Vagina (tissue), 2 donors: ENCODE measurements around the gene ARHGAP23. TPM values are rescaled to one million over a fixed set of nuclear protein-coding genes. Genes with fewer than 3 reads are reported as not detected.

Source experiments
- DNase-seq, 2 donors: peaks; one replicate each; pipeline ENCODE4 v3.0.0-alpha.2; 2017; ENCODE audit errors: extremely low spot score in 2 of 2
- H3K27ac ChIP-seq: fragments of 200-600 bp; sonication (generic); one replicate; pipeline ENCODE4 v1.5.1; 2019
- H3K27me3 ChIP-seq: fragments of 200-600 bp; sonication (generic); one replicate; pipeline ENCODE4 v1.5.1; 2019
- H3K36me3 ChIP-seq, 2 donors: fragments of 200-600 bp; sonication (generic); one replicate each; pipeline ENCODE4 v1.5.1; 2017 to 2019
- H3K4me1 ChIP-seq: fragments of 200-600 bp; sonication (generic); one replicate; pipeline ENCODE4 v1.5.1; 2019
- H3K4me3 ChIP-seq, 2 donors: fragments of 200-600 bp; sonication (generic); 1 replicate in 1 of 2; 2 replicates in 1 of 2; pipeline ENCODE4 v1.5.1; 2016 to 2019
- H3K9me3 ChIP-seq: fragments of 200-600 bp; sonication (generic); one replicate; pipeline ENCODE4 v1.5.1; 2019
- POLR2A ChIP-seq, 2 donors: fragments of 450-650 bp; IDR thresholded peaks; one replicate each; pipeline ENCODE4 v1.6.1; 2017; ENCODE audit warnings: antibody characterized with exemption in 2 of 2, mild to moderate bottlenecking in 2 of 2, moderate library complexity in 2 of 2
- POLR2AphosphoS5 ChIP-seq, 2 donors: sonication (generic); formaldehyde crosslinking; IDR thresholded peaks; one replicate each; pipeline ENCODE4 v1.9.0; 2017; ENCODE audit warnings: antibody characterized with exemption in 2 of 2, mild to moderate bottlenecking in 2 of 2, low read depth in 1 of 2; ENCODE audit not compliant: insufficient read depth in 1 of 2
- intact Hi-C: fragments of 100-400 bp; cut with DNase I; formaldehyde crosslinking; loops from one replicate; pipeline ENCODE4 v1.15.1; 2023
- total RNA-seq: library from RNA; depleted of rRNA; stranded (reverse); fragments of >200 nt; gene quantifications from one replicate; pipeline ENCODE4 v1.2.3, GENCODE V29; 2016
- TF ChIP-seq, protein P1 (sequence below), 3 experiments: fragments of 450-650 bp in 2 of 3; fragments of 200-600 bp in 1 of 3; sonication (generic) in 1 of 3; IDR thresholded peaks; one replicate each; pipeline ENCODE4 v1.5.1; 2017 to 2019; ENCODE audit warnings: antibody characterized with exemption in 3 of 3, mild to moderate bottlenecking in 2 of 3, moderate library complexity in 2 of 3

The ARHGAP23 gene
- total RNA-seq, 1 donor from 2014 or later, result 70.2 TPM

DNA sequence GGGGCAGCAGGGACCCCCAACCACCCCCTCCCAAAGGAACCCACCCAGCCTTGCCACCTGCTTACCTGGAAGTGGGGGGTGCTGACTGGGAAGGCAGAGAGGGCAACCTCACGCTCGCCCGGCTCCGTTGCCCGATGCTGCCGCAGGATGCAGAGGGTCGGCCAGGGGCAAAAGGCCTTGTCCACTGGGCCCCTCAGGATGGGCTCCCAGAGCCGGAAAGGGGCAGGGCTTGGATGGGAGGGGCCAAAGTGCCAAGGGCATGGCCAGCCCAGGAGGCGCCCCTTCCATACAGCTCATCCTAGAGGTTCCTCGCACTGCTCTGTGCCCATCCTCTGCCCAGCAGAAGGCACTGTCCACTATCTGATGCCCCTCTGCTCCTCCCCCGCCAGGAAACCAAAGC lies 118.1 kb downstream of the ARHGAP23 start:
- Histone ChIP-seq H3K27me3 (no peaks in the 10 kb centered on the region), H3K9me3 (no peaks in the 10 kb centered on the region), H3K36me3 (no peaks in the 10 kb centered on the region), H3K4me3 (no peak overlapping the region), H3K27ac (no peak overlapping the region), H3K4me1 (no peaks in the 10 kb centered on the region)
- intact Hi-C loops, result no loop called here
- TF ChIP-seq, protein P1, sequence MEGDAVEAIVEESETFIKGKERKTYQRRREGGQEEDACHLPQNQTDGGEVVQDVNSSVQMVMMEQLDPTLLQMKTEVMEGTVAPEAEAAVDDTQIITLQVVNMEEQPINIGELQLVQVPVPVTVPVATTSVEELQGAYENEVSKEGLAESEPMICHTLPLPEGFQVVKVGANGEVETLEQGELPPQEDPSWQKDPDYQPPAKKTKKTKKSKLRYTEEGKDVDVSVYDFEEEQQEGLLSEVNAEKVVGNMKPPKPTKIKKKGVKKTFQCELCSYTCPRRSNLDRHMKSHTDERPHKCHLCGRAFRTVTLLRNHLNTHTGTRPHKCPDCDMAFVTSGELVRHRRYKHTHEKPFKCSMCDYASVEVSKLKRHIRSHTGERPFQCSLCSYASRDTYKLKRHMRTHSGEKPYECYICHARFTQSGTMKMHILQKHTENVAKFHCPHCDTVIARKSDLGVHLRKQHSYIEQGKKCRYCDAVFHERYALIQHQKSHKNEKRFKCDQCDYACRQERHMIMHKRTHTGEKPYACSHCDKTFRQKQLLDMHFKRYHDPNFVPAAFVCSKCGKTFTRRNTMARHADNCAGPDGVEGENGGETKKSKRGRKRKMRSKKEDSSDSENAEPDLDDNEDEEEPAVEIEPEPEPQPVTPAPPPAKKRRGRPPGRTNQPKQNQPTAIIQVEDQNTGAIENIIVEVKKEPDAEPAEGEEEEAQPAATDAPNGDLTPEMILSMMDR (IDR thresholded peaks at IDR 0.05), result no peak
- TF ChIP-seq POLR2AphosphoS5 (IDR thresholded peaks at IDR 0.05; ENCODE audit: insufficient read depth in 1 of 2, low read depth in 1 of 2), result no peak
- no peak for TF ChIP-seq POLR2A (IDR thresholded peaks at IDR 0.05)
- DNase-seq, result no peak

DNA sequence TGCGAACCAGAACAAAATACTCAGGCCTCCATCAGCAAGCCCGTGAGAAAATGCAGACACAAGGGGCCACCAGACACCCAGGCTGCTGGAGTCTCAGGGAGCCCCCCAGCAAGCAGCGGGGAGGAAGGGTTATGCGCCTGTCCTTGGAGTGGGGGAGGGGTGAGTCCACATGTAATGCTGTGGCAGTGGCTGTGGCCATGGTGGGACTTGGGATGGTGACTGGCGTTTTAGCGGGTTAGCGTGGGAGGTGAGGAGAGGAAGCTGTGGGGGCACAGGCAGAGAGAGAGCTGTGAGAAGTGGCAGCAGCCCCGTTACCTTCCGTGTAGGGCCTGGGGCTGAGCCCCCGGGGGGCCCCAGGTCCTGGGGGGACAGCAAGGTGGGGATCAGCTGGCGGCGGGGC lies 119.2 kb downstream of the ARHGAP23 start:
- Histone ChIP-seq H3K27ac (no peak overlapping the region), H3K9me3 (no peaks in the 10 kb centered on the region), H3K4me1 (no peaks in the 10 kb centered on the region), H3K27me3 (no peaks in the 10 kb centered on the region), H3K36me3 (no peaks in the 10 kb centered on the region), H3K4me3 (no peak overlapping the region)
- intact Hi-C loops, result no loop called here
- no peak for DNase-seq
- TF ChIP-seq, protein P1 (IDR thresholded peaks at IDR 0.05), result no peak
- TF ChIP-seq POLR2A (IDR thresholded peaks at IDR 0.05) (no peak), POLR2AphosphoS5 (IDR thresholded peaks at IDR 0.05; ENCODE audit: insufficient read depth in 1 of 2, low read depth in 1 of 2) (no peak)

DNA sequence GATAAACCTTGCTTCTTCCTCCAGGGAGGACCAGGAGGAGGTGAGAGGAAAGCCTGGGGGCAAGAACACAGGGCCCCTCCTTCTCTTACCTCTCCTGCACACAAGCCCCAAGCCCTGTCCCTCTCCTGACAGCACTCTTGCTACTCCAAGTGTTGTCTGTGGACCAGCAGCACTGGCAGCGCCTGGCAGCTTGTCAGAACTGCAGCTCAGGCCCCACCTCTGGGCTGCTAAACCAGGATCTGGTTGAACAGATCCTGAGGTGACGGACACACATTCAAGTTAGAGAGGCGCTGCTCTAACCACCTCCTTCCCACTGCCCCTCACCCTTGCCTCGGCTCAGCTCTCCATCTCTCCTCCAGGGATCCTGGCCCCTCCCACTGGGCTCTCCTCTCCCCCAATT lies 121.0 kb downstream of the ARHGAP23 start:
- Histone ChIP-seq H3K36me3 (no peaks in the 10 kb centered on the region), H3K9me3 (no peaks in the 10 kb centered on the region), H3K27ac (no peak overlapping the region), H3K4me3 (no peak overlapping the region), H3K27me3 (no peaks in the 10 kb centered on the region), H3K4me1 (no peaks in the 10 kb centered on the region)
- intact Hi-C loops, result no loop called here
- no peak for DNase-seq
- TF ChIP-seq POLR2AphosphoS5 (IDR thresholded peaks at IDR 0.05; ENCODE audit: insufficient read depth in 1 of 2, low read depth in 1 of 2), result no peak
- TF ChIP-seq POLR2A (IDR thresholded peaks at IDR 0.05), result no peak
- TF ChIP-seq, protein P1 (IDR thresholded peaks at IDR 0.05), result no peak

DNA sequence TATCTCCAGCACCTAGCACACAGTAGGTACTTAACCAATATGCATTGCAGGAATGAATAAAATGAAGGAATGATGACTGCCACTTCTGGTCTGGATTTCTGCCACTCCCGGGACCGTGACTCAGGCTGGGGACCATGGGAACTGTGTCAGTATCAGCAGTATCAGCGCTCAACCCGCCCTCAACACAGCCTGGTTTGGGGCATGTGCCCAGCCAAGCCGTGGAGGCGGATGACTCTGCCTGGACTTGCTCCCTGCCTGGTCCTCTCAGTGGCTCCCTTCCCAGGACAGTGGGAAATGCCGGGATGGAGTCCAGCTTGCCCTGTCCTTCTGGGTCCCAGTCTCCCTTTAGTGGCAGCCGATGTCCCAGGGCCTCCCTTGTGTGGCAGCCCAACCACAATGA lies 122.4 kb downstream of the ARHGAP23 start:
- TF ChIP-seq POLR2AphosphoS5 (IDR thresholded peaks at IDR 0.05; ENCODE audit: insufficient read depth in 1 of 2, low read depth in 1 of 2) (peak in 1 of 2 donors; percentile 18), POLR2A (IDR thresholded peaks at IDR 0.05) (no peak)
- Histone ChIP-seq H3K27ac (no peak overlapping the region), H3K4me1 (no peaks in the 10 kb centered on the region), H3K9me3 (no peaks in the 10 kb centered on the region), H3K4me3 (no peak overlapping the region), H3K27me3 (no peaks in the 10 kb centered on the region), H3K36me3 (no peaks in the 10 kb centered on the region)
- intact Hi-C loops, result no loop called here
- no peak for DNase-seq

DNA sequence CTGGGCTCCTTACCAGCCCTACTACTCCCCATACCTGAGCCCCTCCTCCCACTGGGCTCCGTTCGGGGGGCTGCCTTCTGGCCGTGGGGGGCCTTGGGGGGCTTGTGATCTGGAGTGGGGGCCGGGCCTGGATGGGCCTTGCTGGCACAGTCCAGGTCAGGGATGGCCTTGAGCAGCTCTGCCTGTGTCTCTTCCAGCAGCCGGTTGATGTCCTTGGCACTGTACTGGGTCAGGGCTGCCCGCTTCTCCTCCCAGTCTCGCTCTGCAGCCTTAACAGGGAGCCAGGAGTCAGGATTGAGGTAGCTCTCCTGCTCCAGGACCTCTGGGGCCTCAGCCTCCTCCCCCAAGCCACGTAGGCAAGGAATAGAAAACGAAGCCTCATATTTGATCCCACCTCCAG lies 122.9 kb downstream of the ARHGAP23 start:
- Histone ChIP-seq H3K36me3 (no peaks in the 10 kb centered on the region), H3K4me3 (no peak overlapping the region), H3K4me1 (no peaks in the 10 kb centered on the region), H3K9me3 (no peaks in the 10 kb centered on the region), H3K27ac (no peak overlapping the region), H3K27me3 (no peaks in the 10 kb centered on the region)
- intact Hi-C loops, result no loop called here
- DNase-seq, result no peak
- TF ChIP-seq, protein P1 (IDR thresholded peaks at IDR 0.05), result no peak
- TF ChIP-seq POLR2A (IDR thresholded peaks at IDR 0.05) (no peak), POLR2AphosphoS5 (IDR thresholded peaks at IDR 0.05; ENCODE audit: insufficient read depth in 1 of 2, low read depth in 1 of 2) (no peak)
